Stimulated activated CD4-positive, alpha-beta T cell treated with anti-CD3 and anti-CD28 coated beads, Interleukin-4, amount 100 ng/mL, for 48 hours (primary cell): ENCODE data around the gene RNF4.
"Not testable (repeated sequence)": the region's sequence is repeated elsewhere in the genome, so short reads cannot be mapped to it uniquely, and the experiment has no call there.

ENCODE experiments used
- DNase-seq, 2 donors: peaks; one replicate each; pipeline ENCODE4 v3.0.0-alpha.2; 2020; ENCODE audit warnings: low read depth in 2 of 2

The RNF4 gene

DNA sequence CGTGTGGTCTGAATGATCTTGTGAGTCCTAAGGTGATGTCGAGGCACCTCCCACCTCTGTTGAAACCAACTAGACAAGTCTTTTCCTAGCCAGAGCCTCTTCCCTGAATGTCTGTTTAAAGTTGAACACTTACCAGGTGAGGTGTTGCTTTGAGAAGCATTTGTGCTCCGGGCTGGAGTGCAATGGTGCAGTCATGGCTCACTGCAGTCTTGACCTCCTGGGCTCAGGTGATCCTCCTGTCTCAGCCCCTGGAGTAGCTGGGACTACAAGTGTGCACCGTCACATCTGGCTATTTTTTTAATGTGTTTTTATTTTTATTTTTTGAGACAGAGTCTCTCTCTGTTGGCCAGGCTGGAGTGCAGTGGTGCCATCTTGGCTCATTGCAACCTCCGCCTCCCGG lies 18.1 kb downstream of the RNF4 start:
- DNase-seq: no peak

DNA sequence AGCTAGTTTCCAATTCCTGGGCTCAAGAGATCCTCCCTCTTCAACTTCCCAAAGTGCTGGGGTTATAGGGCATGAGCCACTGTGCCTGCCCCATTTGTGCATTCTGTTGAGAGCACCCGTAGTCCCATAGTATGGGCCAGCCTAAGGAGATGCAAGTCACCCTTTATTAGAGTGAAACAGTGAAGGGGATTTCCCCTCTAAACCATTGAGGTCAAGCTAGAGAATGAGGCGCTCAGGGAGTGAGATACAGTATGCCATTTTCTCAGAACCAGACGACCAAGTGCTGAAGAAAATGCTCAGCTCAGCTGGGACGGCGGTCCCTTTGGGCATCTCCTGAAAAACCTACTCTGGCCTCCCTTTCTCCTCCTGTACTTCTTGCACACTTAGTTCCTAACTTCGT lies 18.7 kb downstream of the RNF4 start:
- DNase-seq: no peak

DNA sequence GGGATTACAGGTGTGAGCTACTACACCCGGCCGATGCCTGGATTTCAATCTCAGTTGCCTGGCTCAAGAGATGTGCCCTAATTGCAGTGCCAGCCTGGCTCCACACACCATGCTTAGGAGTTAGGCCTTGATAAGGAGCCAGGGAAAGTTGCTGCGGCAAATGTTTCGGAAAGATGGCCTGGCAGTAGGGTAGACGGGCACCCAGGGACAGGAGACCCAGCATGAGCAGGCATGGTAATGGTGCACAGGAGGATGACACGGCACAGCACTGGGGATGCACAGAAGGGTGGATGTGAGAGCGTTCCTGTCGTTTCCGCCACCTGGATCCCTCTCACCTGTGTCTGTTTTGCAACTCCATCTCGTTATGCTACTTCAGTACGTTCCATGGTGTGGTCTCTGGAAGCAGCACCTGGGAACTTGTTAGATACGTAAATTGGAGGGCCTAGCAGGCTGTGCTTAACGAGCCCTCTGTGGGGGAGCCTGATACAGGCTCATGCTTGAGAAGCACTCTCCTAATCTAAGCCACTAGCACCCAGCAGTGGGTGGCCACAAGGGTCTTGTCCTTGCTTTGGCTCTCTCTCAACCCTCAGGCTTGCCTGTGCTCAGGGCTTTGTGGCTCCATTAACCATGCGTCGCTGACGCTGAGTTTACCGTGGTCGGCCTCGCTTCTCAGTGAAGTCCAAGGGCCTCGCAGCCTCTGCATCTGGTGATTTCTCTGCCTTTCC lies 20.3 kb downstream of the RNF4 start:
- DNase-seq: no peak

GRCh38 chr4:2489841-2490552 lies 21.1 kb downstream of the RNF4 start:
- DNase-seq: no peak

- DNase-seq: no peak
Measured at GRCh38 chr4:2492970-2493369, 24.1 kb downstream of the RNF4 start.

- DNase-seq: no peak
Measured at GRCh38 chr4:2494992-2495391, 26.1 kb downstream of the RNF4 start.

DNA sequence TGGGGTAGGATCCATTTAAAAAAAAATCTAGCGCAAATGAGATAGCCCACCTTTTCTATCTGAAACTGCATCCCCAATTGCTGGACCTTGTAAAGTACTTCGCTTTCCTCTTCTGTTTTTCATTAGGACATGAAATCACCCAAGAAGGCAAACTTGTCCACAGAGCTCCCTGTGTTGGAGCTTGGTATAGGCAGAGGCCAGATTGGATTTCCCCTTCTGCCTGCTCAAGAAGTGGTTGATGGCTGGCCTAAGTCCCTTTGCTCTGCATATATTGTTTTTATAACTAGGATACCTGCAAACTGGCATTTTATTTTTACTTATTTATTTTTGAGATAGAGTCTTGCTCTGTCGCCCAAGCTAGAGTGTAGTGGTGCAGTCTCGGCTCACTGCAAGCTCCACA lies 28.4 kb downstream of the RNF4 start:
- DNase-seq: no peak

- DNase-seq: no peak
Measured at GRCh38 chr4:2497931-2498330, 29.0 kb downstream of the RNF4 start.

DNA sequence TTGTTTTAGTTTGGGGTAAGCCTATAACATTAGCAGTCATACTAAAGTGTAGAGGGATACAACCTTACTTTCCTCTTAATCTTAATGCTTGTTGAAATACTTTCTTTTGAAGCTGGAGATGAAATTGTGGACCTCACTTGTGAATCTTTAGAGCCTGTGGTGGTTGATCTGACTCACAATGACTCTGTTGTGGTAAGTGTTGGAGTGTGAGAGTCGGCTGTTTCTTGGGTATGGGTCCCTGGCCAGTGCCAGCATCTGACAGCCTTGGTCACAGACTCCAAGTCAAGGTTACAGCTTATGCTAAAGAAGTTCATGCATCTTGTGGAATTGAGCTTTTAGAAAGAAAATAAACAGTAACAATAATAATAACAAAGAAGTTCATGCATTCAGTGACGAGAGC lies 31.6 kb downstream of the RNF4 start:
- DNase-seq: no peak

GRCh38 chr4:2501034-2501594 lies 32.2 kb downstream of the RNF4 start:
- no peak for DNase-seq

GRCh38 chr4:2503809-2504208 lies 34.9 kb downstream of the RNF4 start:
- DNase-seq: no peak

GRCh38 chr4:2507259-2507658 lies 38.4 kb downstream of the RNF4 start:
- DNase-seq: no peak

DNA sequence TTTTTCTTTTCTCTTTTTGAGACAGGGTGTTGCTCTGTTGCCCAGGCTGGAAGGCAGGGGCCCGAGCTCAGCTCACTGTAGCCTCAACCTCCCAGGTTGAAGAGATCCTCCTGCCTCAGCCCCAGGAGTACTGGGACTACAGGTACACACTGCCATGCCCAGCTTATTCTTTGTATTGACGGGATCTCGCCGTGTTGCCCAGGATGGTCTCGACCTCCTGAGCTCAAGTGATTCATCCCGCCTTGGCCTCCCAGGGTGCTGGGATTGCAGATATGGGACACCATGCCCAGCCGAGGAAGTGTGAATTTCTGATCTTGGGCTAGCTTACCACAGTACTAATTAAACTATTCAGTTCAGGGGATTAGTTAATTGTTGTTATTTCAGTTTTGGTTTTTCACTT lies 38.9 kb downstream of the RNF4 start:
- DNase-seq: no peak

DNA sequence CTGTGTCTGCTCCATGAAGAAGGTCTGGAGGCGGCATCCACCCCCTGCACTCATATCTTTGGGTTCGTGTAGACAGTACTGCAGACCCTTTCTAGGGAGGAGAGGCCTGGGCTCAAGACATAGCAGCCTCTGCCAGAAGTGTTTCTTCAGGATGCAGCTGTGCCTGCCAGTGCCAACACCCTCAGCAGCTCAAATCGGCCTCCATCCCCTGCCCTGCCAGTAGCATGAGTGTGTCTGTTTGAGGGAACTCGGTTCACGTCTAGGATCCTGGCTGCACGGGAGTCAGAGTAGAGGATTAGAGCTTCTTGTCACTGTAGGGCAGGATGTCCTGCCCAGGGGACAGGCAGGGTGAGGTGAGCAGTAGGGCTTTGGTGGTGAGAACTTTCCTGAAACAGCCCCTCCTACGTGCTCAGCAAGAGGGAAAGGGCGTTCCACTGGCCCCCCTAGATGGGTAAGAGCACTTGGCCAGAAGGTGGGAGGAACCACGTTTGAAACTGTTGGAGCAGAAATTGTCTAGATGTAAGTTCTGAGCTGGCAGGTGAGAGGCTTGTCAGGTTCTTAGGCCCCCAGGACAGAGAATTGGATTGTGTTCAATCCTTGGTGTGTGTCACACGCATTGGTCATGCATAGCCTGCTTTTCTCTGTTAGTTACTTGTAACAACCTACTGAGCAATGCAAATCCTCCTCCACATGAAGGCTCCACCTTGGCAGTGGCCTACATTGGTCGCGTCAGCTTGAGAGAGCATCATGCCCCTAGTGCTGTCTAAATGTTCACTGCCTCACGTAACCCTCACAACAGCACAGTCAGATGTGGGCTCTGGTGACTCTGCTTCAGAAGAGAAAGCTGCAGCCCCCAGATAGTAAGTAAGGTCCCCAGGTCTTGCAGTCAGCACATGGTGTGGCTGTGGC lies 41.7 kb downstream of the RNF4 start:
- DNase-seq: no peak

GRCh38 chr4:2511645-2512131 lies 42.8 kb downstream of the RNF4 start:
- no peak for DNase-seq

DNA sequence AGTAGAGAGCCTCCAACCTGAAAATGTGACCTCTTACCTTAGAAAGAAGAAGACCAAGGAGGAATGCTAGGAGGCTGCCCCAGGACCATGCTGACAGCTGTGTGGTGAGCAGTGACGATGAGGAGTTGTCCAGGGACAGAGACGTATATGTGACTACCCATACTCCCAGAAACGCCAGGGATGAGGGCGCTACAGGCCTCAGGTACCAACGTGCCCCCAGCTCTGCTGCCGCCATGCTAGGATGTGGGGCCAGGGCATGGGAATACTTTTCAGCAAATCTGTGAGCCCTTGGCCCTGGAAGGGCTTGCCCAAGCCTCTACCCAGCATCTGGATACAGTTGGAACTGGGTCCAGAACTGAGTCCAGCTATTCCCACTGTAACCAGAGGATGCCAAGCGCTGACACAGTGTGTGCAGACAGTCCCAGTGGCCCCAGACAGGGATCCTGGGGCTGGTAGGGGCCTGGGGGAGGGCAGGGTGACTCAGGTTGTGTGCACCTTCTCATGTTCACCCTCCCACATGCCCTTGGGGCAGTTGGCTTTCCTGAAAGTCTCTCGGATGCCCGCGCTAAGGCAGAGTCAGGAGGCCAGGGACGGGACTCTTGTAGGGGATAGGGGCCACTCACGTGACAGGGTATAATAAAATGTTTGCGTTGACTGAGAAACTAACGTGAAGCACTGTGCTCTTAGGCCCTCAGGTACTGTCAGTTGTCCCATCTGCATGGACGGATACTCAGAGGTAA lies 43.7 kb downstream of the RNF4 start:
- DNase-seq: no peak

- DNase-seq: not testable (repeated sequence)
Measured at GRCh38 chr4:2514193-2514592, 45.3 kb downstream of the RNF4 start.

GRCh38 chr4:2514944-2515343 lies 46.0 kb downstream of the RNF4 start:
- DNase-seq: not testable (repeated sequence)

DNA sequence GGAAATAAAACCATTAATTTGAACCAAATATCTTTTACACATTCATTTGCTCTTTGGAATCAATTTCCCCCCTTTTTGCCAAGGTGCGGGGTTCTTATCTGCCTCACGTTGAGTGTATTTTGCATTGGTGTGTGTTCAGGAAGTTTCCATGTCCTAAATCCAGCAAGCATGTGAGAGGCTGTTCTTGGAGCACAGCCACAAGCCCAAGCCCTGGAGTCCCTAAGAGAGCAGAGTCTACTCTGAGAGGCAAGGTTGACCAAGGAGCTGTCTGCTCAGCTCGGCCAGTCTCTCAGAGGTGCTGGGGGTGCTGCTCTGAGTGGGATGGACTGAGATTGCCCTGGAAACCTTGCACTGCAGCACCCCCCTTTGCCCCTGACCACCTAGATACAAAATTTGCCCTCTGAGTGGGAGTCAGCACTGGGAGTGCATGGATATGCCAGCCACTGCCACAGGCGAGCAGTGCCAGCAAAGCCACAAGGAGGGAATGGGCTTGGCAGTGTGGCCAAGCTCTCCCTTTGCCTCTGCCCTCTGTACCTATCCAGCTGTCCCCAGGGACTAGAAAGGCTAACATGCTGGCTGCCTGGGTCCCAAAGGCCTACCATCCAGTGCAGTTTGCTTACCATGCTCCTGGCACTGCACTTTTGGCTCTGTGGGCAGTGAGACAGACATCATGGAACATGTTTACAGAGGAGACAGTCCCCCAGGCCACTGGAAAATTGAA lies 47.1 kb downstream of the RNF4 start:
- no peak for DNase-seq

GRCh38 chr4:2516635-2517034 lies 47.7 kb downstream of the RNF4 start:
- DNase-seq: no peak

GRCh38 chr4:2526559-2526958 lies 57.7 kb downstream of the RNF4 start:
- no peak for DNase-seq
